Fibroblast of lung (primary cell): ENCODE measurements around the gene TNS3. TPM values are rescaled to one million over a fixed set of nuclear protein-coding genes. Genes with fewer than 3 reads are reported as not detected.

ENCODE experiments used
- DNase-seq, 2 donors: peaks; one replicate each; pipeline versions ENCODE4 v3.0.0 to v3.0.0-alpha.2; 2010; ENCODE audit warnings: low read depth in 2 of 2
- H2AFZ ChIP-seq: 2 replicates; pipeline ENCODE4 v1.5.1; 2012; ENCODE audit warnings: low read length, control low read depth, inconsistent platforms
- H3K27ac ChIP-seq: 2 replicates; pipeline ENCODE4 v1.5.1; 2011; ENCODE audit warnings: low read length, control low read depth; ENCODE audit not compliant: insufficient read depth
- H3K27me3 ChIP-seq: 2 replicates; pipeline ENCODE4 v1.5.1; 2011; ENCODE audit warnings: mild to moderate bottlenecking, low read length; ENCODE audit not compliant: control insufficient read depth, insufficient read depth
- H3K36me3 ChIP-seq: 2 replicates; pipeline ENCODE4 v1.5.1; 2011; ENCODE audit warnings: low read length; ENCODE audit not compliant: control insufficient read depth, insufficient read depth
- H3K4me1 ChIP-seq: 2 replicates; pipeline ENCODE4 v1.5.1; 2011; ENCODE audit warnings: low read length; ENCODE audit not compliant: control insufficient read depth, insufficient read depth; ENCODE audit errors: extremely low read depth
- H3K4me2 ChIP-seq: 2 replicates; pipeline ENCODE4 v1.5.1; 2011; ENCODE audit warnings: low read length, control low read depth; ENCODE audit not compliant: insufficient read depth; ENCODE audit errors: extremely low read depth
- H3K4me3 ChIP-seq, 4 experiments: fragments of 200-600 bp in 1 of 4; sonication (generic) in 1 of 4; replicated peaks in 1 of 4; 2 replicates each; pipeline ENCODE4 v1.5.1; 2011 to 2016; ENCODE audit warnings: low read length in 4 of 4, low read depth in 3 of 4, mild to moderate bottlenecking in 3 of 4, control low read depth in 2 of 4, inconsistent platforms in 1 of 4, mixed read lengths in 1 of 4; ENCODE audit not compliant: insufficient read depth in 1 of 4; ENCODE audit errors: control extremely low read depth in 1 of 4
- H3K79me2 ChIP-seq: 2 replicates; pipeline ENCODE4 v1.5.1; 2012; ENCODE audit warnings: mild to moderate bottlenecking, low read length, inconsistent platforms; ENCODE audit not compliant: control insufficient read depth, insufficient read depth
- H3K9ac ChIP-seq: 2 replicates; pipeline ENCODE4 v1.5.1; 2011; ENCODE audit warnings: mild to moderate bottlenecking, low read length, control low read depth; ENCODE audit not compliant: insufficient read depth
- H3K9me3 ChIP-seq: 2 replicates; pipeline ENCODE4 v1.5.1; 2012; ENCODE audit warnings: low read depth, low read length; ENCODE audit not compliant: control insufficient read depth, insufficient read depth
- H4K20me1 ChIP-seq: 2 replicates; pipeline ENCODE4 v1.5.1; 2011; ENCODE audit warnings: low read length; ENCODE audit not compliant: control insufficient read depth, insufficient read depth; ENCODE audit errors: extremely low read depth
- CTCF ChIP-seq, 2 donors: IDR thresholded peaks in 1 of 2; conservative IDR thresholded peaks in 1 of 2; 1 replicate in 1 of 2; 2 replicates in 1 of 2; pipeline ENCODE4 v1.5.1; 2011 to 2012; ENCODE audit warnings: low read length in 2 of 2, control low read depth in 1 of 2, inconsistent platforms in 1 of 2, low read depth in 1 of 2, mild to moderate bottlenecking in 1 of 2
- EZH2 ChIP-seq: IDR thresholded peaks from 2 replicates; pipeline ENCODE4 v1.5.1; 2012; ENCODE audit warnings: low read length, control low read depth, mild to moderate bottlenecking; ENCODE audit errors: missing control alignments
- polyA plus RNA-seq, 2 donors: library from polyadenylated mRNA; depleted of rRNA in 1 of 2; stranded (reverse) in 1 of 2; unstranded in 1 of 2; fragments of >200 nt; gene quantifications; 2 replicates each; pipeline ENCODE4 v1.2.1, GENCODE V29; 2011 to 2012; ENCODE audit warnings: missing spikeins in 1 of 2
- total RNA-seq: library from RNA; depleted of rRNA; stranded (reverse); fragments of >200 nt; gene quantifications from 2 replicates; pipeline ENCODE4 v1.2.1, GENCODE V29; 2014

Gene TNS3
- total and polyA plus RNA-seq, 2 donors (not counting 1 experiment from before 2014, with no cell fraction given) = 74.4 to 88.8 TPM

GRCh38 chr7:47516985-47517600 is 64.8 kb downstream of the TNS3 start:
- Histone ChIP-seq H3K79me2 (peaks cover 11% of the 10 kb centered on the region), H3K27me3 (no peaks in the 10 kb centered on the region), H3K4me1 (peaks cover 13% of the 10 kb centered on the region), H3K4me3 (no peak overlapping the region), H2AFZ (no peak overlapping the region), H3K9me3 (no peaks in the 10 kb centered on the region), H3K36me3 (peaks cover 4% of the 10 kb centered on the region), H3K27ac (no peak overlapping the region), H4K20me1 (no peaks in the 10 kb centered on the region), H3K9ac (no peak overlapping the region), H3K4me2 (no peak overlapping the region)
- TF ChIP-seq EZH2 = no peak
- peak; percentile 37 to 58 for DNase-seq

GRCh38 chr7:47516386-47516785 is 65.5 kb downstream of the TNS3 start:
- H3K4me1 ChIP-seq = peaks cover 15% of the 10 kb centered on the region
- H2AFZ ChIP-seq = no peak overlapping the region
- peaks cover 7% of the 10 kb centered on the region for H3K36me3 ChIP-seq
- no peaks in the 10 kb centered on the region for H4K20me1 ChIP-seq
- no peaks in the 10 kb centered on the region for H3K9me3 ChIP-seq
- no peak overlapping the region for H3K4me3 ChIP-seq
- no peak overlapping the region for H3K4me2 ChIP-seq
- H3K79me2 ChIP-seq = peaks cover 15% of the 10 kb centered on the region
- H3K27ac ChIP-seq = no peak overlapping the region
- no peak for DNase-seq
- H3K27me3 ChIP-seq = no peaks in the 10 kb centered on the region
- no peak for TF ChIP-seq EZH2
- no peak for TF ChIP-seq CTCF (conservative IDR thresholded peaks at IDR 0.05 in 1 of 2, IDR thresholded peaks at IDR 0.05 in 1 of 2; ENCODE audit: low read depth in 1 of 2, low read length in 2 of 2)
- no peak overlapping the region for H3K9ac ChIP-seq

GRCh38 chr7:47515305-47515834 is 66.5 kb downstream of the TNS3 start:
- Histone ChIP-seq H3K79me2 (peaks cover 15% of the 10 kb centered on the region), H2AFZ (no peak overlapping the region), H3K27ac (no peak overlapping the region), H3K27me3 (no peaks in the 10 kb centered on the region), H3K4me3 (no peak overlapping the region), H3K36me3 (peaks cover 7% of the 10 kb centered on the region), H3K4me2 (no peak overlapping the region), H3K9me3 (no peaks in the 10 kb centered on the region), H4K20me1 (no peaks in the 10 kb centered on the region), H3K4me1 (peaks cover 15% of the 10 kb centered on the region), H3K9ac (no peak overlapping the region)
- no peak for TF ChIP-seq EZH2
- TF ChIP-seq CTCF (conservative IDR thresholded peaks at IDR 0.05 in 1 of 2, IDR thresholded peaks at IDR 0.05 in 1 of 2; ENCODE audit: low read depth in 1 of 2, low read length in 2 of 2) = no peak
- no peak for DNase-seq
